Measurements from ENCODE around the gene GUCY1A1.

GUCY1A1 gene

DNA sequence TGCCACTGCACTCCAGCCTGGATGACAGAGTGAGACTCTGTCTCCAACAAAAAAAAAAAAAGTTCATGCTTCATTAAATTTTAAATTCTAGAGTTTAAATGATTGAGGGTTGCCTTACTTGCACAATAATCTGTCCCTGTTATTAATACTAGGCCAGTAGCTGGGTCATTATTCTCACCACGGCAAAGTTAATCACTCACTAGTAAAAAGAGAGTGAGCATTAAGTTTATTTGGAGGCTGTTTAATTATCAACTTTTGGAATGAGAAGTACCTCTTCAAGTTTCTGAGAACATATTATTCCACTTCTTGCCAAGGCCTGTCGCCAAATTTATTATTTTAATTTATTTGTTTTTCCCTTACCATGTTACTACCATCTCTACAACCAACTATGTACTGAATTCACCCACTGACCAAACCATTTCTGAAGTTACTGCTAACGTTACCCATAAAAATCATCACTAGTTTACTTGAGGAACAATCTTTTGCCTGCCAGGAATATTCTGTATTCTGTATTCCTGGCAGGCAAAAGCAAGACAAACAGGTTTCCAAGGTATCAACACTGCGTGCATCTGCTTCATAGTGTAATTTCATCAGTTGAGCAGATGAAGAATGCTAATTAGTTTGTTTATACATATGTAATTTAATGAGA, 26.5 kb downstream of the GUCY1A1 start:
- DNase-seq, result no peak

DNA sequence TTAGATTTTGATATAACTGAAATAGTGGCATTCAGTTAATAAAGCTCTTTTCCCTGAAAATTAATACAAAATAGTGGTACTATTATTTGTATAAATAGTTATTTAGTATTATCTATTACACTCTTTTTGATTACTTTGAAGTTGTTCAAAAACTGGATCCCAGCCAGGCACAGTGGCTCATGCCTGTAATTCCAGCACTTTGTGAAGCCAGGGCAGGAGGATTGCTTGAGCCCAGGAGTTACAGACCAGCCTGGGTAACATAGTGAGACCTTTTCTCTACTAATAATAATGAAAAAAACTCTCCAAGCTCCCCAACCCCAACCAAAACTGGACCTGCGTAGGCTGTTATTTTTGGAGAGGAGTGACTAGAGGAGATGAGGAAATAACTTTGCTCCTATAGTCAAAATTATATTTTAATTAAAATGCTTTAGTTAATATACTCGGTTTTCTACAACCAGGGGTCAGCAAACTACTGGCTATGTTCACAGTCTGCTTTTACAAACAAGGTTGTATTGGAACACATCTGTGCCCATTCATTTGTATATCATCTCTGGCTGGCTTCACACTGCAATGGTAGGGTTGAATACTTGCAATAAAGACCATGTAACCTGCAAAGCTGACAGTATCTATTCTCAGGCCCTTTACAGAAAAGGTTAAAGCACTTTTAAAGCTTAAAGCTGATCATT, 27.6 kb downstream of the GUCY1A1 start:
- no peak for DNase-seq

DNA sequence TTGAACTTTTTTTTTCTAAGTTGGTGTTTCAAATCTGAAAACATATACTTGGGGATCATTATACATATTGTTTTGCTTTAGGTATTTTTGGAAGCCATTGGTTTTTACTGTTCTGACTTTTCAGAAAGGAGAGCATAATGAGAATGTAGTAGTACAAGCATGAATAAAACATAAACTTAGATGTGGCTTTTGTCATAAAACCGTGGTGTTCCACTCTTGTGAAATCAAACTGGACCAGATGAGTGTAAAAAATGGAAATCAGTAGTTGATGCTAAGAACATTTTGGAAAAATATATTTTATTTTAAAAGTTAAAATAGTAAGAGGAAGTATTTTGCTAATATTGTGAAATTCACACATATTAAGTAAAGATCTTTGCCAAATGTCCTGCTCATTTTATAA, 29.6 kb downstream of the GUCY1A1 start:
- no peak for DNase-seq

DNA sequence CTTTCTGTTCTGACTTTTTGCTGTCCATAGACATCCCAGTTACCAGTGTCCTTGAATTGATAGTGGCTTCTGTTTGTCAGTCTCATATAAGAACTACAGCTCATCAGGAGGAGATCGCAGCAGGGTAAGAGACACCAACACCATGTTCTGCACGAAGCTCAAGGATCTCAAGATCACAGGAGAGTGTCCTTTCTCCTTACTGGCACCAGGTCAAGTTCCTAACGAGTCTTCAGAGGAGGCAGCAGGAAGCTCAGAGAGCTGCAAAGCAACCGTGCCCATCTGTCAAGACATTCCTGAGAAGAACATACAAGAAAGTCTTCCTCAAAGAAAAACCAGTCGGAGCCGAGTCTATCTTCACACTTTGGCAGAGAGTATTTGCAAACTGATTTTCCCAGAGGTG, 30.1 kb downstream of the GUCY1A1 start:
- DNase-seq, result no peak

DNA sequence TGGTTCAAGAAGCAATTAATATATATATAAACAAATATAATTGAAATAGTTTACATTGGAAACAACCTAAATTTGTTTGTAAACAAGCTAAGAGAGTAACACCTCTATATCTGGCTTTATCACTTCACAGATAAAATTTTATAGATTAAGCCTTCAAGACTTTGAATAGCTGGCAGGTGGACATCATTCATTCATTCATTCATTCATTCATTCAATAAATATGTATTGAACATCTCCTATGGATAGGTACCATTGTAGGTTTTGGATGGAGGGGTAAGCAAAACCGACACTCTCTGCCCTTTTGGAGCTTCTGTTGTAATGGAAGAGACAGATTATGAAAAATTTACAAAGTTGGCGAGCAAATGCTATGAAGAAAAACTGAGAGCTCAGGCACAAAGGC, 35.2 kb downstream of the GUCY1A1 start:
- no peak for DNase-seq

DNA sequence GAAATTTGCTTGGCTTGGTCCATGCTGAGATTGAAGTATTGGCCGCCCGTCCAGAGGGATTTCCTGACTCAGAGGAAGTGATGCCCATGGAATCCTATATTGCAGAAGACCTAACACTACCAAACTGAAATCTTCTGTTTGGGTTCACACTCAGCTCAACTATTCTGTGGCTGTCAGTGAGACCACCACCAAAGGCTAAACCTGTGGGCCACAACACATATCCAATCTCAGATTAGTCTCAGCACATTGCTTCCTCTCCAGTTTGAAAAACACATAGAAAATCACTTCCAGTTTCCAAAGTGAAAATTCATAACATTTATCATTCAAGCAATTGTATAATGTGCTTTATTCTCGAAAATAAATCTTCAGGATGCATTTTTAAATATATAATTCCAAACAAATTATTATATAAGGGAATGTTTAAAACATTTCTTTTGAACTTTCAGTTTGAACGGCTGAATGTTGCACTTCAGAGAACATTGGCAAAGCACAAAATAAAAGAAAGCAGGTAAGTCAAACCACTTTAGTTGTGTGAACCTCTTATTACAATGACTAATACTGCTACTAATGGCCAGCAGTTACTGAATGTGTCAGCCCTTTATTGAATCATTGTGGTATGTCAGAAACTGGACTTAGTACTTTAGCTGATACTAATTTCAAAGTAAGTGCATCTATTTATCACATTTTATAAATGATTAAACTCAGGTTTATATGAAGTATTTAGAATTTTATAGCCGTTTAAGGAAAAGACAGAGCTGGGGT, 37.0 kb downstream of the GUCY1A1 start:
- DNase-seq, result no peak

DNA sequence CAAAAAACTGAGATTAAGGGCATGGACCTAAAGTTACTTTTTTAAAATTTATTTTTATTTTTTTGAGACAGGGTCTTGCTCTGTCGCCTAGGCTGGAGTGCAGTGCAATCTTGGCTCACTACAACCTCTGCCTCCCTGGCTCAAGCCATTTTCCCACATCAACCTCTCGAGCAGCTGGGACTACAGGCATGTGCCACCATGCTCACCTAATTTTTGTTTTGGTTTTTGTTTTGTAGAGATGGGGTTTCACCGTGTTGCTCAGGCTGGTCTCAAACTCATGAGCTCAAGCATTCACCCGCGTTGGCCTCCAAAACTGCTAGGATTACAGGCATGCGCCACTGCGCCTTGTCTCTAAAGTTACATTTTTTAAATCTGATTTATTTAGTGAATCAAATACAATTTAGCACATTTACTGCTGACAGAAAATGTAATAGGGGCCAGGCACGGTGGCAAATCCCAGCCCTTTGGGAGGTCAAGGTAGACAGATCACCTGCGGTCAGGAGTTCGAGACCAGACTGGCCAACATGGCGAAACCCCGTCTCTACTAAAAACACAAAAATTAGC, 38.3 kb downstream of the GUCY1A1 start:
- DNase-seq, result no peak

DNA sequence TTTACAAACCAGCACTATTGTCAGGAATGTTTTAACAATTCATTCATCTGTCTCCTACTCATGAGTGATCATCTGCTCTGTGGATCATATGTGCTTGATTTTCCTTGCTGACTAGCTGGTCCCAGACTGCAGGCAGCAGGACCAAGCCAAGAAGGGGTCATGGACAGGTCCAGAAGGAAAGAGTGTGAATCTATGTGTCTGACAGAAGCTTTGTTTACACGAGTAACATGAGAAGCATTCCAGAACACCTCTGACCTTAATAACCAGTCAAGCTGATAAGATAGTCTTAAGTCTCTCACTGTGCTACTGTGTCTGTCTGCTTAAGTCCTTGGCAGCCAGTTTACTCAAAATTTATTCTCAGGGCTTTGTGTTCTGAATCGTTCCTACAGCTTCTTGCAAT, 39.0 kb downstream of the GUCY1A1 start:
- no peak for DNase-seq

DNA sequence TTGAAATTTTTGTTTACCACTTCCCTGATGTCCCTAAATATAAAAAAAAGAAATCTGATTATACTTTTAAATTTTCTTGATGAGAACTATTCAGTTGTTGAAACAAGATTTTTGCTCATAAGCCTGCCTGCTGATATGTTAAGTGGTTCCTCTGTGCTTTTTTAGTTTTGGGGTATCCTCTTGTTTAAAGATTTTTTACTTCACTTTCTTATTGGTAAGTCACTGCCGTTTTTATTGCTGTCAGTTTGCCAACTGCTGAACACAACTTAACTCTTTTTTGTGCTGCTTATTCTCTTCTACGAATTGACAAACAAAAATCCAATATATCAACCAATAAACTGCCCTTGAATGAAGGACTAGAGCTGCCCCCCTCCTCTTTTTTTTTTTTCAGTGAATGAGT, 39.5 kb downstream of the GUCY1A1 start:
- no peak for DNase-seq

DNA sequence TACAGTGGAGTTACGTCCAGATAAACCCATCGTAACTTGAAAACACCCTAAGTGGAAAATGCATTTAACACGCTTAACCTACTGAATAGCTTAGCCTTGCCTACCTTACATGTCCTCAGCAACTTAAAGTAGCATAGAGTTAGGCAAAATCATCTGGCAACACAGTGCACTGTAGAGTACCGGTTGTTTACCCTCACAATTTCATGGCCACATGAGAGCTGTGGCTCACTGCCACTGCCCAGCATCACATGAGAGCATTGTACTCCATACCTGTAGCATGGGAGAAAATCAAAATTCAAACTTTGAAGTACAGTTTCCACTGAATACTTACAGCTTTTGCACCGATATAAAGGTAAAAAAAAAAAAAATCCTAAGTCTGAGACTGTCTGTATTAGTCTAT, 40.6 kb downstream of the GUCY1A1 start:
- DNase-seq, result no peak

DNA sequence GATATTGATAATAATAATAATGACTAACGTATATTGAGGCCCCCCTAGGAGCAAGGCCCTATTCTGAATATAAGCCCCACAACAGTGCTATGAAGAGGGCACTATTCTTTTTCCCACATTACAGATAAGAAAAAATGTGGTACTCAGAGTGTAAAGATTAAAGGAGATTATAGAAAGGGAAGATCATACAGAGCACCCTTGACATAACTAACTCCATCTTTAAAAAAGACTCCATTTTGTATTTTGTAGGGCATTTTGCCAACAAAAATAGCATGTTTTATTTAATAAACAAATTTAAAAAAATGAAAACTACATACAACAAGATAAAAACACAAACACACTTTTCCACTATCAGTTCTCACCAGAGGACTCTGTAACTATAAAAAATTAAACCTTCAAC, 42.1 kb downstream of the GUCY1A1 start:
- DNase-seq, result no peak

DNA sequence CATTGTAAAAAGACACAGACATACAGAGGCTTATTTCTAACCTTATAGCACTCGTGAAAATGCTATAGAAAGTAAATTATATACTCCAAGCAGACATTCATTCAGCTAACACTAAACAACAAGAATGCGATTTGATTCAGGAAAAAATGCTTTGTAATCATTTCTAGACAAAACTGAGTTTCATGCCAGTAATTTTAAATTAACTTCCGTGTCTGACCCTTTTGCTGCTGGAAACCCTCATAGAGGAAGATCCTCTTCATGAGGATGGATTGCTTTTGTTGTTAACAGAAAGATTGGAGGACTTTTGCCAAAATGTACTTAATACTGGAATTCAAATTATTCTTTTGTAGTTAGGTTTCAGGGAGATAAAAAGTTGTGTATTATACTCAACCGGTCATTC, 43.3 kb downstream of the GUCY1A1 start:
- DNase-seq, result no peak

DNA sequence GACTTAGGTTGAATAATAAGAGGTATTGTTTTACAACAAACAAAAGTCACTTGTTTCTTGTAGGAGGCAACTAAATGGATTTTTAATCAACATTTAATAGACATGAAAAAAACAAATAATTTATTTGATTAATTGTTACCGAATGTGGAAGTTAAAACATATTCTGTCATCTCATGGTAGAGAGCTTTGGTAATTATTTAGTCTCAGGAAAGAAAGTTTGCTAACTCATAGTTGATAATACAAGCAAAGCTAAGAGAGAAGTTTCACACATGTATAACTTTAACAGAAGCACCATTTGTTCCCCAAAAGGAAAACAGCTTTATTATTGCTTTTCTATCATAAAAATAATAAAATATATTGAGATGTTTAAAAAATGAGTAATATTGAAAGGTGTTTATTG, 44.9 kb downstream of the GUCY1A1 start:
- DNase-seq, result no peak

DNA sequence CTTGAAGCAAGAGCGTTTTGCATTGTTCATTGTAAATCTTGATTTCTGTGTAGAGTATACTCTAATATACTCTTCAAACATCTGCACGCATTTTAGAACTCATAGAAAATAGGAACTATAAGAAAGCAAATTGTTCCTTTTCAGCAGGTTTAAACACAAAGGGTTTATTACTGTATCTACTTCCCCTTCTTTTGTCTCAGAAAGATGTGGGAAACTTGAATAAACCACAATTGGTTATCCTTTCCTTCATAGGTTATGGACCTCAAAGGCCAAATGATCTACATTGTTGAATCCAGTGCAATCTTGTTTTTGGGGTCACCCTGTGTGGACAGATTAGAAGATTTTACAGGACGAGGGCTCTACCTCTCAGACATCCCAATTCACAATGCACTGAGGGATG, 46.2 kb downstream of the GUCY1A1 start:
- no peak for DNase-seq

DNA sequence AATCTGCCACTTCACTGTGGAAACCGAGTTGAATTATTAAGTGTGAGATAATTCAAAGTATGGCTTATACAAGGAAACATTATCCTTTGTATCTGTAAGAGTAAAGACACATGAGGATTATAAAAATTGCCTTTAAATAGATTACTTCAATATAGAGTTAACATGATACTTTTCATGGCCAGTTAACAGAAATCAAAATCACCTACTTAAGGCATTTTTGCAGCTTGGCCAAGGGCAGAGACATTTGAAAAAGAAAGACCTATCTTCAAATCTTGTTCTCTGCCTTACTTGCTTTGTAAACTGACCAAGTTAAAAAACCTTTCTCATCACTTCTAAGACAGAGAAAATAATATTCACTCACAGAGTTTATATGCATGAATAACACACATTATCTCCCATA, 47.3 kb downstream of the GUCY1A1 start:
- no peak for DNase-seq

DNA sequence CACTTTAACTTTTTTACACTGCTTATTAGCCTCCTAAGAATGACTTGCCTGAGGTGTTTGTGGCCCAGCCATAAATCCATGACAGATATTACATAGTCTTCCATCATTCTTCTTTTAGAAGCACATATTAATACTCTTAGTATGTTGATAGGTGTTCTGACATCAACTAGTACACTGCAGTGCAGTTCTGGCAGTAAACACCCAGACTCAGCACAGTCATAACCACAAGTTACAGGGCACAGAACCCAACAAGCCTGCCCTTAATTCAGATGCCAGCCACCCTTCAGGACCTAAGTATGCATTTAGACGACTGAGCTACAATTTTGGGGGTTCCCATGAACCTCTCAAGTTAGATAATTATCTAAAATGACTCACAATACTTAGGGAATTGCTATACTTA, 55.7 kb downstream of the GUCY1A1 start:
- no peak for DNase-seq

DNA sequence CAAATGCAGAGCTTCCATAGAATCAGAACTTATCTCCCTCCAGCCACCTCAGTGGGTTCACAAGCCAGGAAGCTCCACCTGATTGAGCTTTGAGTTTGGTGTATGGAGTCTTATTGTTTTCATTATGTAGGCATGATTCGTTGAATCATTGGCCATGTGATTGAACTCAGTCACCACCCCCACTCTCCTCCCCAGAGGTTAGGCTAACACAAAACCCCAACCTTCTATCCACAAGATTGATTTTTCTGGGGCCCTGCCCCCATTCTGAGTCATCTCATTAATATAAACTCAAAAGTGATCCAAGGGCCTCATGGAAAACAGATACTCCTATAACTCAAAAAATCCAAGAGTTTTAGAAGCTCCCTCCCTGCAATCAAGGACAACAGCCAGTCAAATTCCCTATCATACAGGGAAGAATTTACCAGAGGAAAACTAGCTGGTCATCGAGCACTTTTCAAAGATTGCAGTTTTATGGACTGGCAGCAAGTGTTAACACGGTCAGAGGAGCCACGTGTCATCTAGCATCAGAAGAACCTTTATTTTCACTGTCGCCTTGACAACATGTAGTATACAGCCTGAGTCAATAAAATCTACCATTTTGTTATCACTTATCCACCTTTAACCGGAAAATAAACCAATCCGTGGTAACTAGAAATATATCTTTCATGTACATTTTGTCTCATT, 56.3 kb downstream of the GUCY1A1 start:
- no peak for DNase-seq

DNA sequence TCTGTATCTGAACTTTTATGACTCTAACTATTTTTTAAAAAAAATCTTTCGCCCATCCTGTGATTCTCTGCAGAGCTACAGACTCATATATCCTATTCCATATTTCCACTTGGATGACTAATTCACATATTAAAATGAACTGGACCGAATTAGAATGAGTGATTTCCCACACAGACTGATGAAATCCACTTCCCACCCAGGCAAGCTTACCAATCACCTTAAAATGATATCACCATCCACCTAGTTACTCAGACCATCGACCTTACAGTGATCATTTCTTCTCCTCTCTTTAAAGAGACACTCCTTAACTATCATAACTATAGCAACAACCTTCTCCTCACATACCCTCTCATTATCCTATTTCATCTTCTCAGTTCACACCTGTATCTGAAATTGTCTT, 58.1 kb downstream of the GUCY1A1 start:
- DNase-seq, result no peak

DNA sequence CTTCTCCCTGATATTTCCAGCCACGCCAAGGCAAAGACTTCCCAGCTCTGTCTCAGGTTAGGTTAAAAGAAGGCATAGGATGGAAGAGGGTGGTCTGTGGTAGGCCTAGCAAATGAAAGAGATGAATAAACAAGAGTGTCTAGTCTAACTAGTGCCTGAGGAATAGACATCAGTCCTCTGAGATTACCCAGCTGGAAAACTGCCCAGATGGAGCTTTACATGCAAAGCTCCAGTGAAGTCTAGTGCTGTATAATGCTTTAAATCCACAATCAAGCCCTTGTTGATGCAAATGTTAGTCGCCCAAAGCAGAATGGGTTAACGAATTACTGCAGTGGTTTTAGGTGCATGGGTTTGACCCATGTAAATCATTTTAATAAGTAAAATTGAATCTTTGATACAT, 67.4 kb downstream of the GUCY1A1 start:
- no peak for DNase-seq

DNA sequence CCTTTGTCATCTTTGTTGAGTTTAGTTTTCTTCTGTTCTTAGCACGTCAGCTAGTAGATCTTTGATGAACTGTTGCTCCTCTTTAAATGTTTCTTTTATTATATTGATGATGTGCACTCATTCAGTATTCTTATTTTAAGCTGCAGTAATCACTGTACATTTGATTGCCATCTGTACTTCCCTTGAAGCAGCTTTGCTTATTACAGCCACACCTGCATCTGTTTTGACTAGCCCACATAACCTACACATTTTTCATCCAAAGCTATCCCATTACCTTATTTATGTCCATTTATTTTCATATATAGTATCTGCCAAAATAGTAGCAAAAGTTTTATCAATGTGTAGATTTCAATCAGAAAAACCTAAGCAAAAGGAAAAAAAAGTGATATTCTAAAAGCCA, 68.3 kb downstream of the GUCY1A1 start:
- no peak for DNase-seq

DNA sequence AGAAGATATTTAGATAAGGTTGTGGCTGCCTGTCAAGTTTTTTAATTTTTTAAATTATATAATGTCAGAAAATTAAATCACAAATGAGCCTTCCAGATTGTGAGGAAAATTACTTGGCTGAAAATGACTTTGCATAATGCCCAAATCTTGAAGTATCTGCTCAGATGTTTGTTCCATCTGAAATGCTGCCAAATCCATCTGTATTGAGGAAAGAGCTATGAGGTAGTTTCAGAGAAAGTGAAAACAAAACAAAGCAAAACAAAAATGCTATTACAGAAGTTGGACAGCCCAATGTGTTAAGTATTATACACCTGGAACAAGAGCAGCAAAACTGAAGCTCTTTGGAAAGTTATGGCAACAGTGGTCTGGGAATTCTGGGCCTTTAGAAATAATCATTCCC, 68.8 kb downstream of the GUCY1A1 start:
- no peak for DNase-seq

DNA sequence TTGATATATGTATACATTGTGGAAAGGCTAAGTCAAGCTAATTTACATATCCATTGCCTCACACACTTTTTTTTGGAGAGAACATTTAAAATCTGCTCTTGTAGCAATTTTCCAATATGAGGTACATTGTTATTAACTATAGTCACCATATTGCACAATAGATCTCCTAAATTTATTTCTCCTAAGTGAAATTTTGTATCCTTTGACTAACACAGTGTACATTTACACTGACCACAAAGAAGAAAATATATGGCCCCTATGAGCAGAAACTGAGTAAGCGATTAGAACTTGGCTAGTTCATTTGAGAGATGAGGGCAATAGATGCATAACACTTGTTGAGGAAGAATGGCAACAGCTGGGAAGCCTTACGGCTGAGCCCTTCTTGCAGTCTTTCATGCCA, 71.9 kb downstream of the GUCY1A1 start:
- DNase-seq, result no peak

DNA sequence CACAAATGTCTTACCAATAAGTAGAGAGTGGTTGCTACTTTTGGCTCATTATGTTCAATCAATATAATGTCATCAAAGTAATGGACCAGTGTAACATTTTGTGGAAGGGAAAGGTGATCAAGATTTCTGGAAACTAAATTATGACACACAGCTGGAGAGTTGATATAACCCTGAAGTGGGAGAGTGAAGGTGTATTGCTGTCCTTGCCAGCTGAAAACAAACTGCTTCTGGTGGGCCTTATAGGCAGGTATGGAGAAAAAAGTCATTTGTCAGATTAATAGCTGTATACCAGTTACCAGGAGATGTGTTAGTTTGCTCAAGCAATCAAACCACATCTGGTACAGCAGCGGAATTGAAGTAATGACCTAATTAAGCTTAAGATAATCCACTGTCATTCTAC, 74.9 kb downstream of the GUCY1A1 start:
- no peak for DNase-seq
